ENCODE results near the gene TLL1. TPM values are rescaled to one million over a fixed set of nuclear protein-coding genes. Genes with fewer than 3 reads are reported as not detected.

The TLL1 gene
- total and polyA plus RNA-seq, 2 donors (not counting 3 experiments of a cell fraction or from before 2014, with no cell fraction given): 0.41 to 1.4 TPM

GRCh38 chr4:166064721-166065120, 191.7 kb downstream of the TLL1 start:
- no peak for FAIRE-seq
- intact Hi-C loops (cut with micrococcal nuclease): no loop called here

DNA sequence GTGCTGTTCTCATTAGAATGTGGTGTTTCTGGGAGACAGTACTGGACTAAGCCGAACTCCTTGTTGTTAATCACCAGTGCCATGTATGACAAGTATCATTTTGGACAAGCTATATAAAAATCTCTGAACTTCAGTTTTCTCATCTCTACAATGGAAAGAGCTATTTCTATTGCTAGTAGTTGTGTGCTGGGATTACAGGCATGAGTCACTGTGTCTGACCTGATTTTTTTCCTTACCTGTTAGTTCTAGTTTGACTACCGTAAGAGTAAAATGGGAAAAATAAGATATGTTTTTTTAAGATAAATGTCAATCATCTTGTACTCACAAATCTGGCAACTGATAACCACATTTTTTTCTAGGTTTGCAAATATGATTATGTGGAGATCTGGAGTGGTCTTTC, 192.3 kb downstream of the TLL1 start:
- ChIA-PET CTCF (no interaction called here), POLR2A (interaction anchor here (0.5 kb wide), 1 partner anchor 234 kb away, joined by 3 read pairs; no protein-coding TSS in a partner anchor)
- FAIRE-seq: no peak
- Histone ChIP-seq H3K4me2 (ENCODE audit: insufficient read depth, low read length) (no peak overlapping the region), H4K20me1 (replicated peaks; ENCODE audit: control insufficient read depth, extremely low read depth, insufficient read depth, low read length) (no peaks in the 10 kb centered on the region), H3K27me3 (ENCODE audit: control insufficient read depth in 2 of 2, insufficient read depth in 2 of 2, low read length in 2 of 2) (no peaks in the 10 kb centered on the region), H2AFZ (ENCODE audit: low read depth, low read length) (no peak overlapping the region), H3K36me3 (ENCODE audit: control insufficient read depth in 2 of 2, extremely low read depth in 1 of 2, insufficient read depth in 2 of 2, low read length in 2 of 2) (no peaks in the 10 kb centered on the region), H3K9me3 (replicated peaks; ENCODE audit: control insufficient read depth, insufficient read depth, low read length) (no peaks in the 10 kb centered on the region), H3K27ac (ENCODE audit: insufficient read depth, low read depth, low read length) (no peak overlapping the region), H3K9me1 (replicated peaks; ENCODE audit: control insufficient read depth, extremely low read depth, insufficient read depth, low read length) (no peaks in the 10 kb centered on the region), H3K9ac (replicated peaks; ENCODE audit: extremely low read depth, insufficient read depth, low read length) (no peak overlapping the region), H3K4me3 (replicated peaks in 1 of 3; ENCODE audit: insufficient read depth in 1 of 3, low read depth in 1 of 3, low read length in 3 of 3) (no peak overlapping the region), H3K79me2 (ENCODE audit: control insufficient read depth, insufficient read depth, low read length) (no peaks in the 10 kb centered on the region), H3K4me1 (ENCODE audit: control insufficient read depth, extremely low read depth, insufficient read depth, low read length) (no peaks in the 10 kb centered on the region)
- dilution Hi-C loops (cut with MboI; ENCODE audit: extremely low pct_ligation_motif_present, low sequenced_read_pairs) (no loop called here), intact Hi-C loops (cut with micrococcal nuclease) (no loop called here)
- no TSS peak for BruUV-seq (replicated peaks)
- DNase-seq (ENCODE audit: low read depth, low spot score): no peak
- TF ChIP-seq JUN (IDR thresholded peaks at IDR 0.05; ENCODE audit: borderline replicate concordance, insufficient read depth, insufficient read length, low read depth): no peak
- no peak for TF ChIP-seq MYC (IDR thresholded peaks at IDR 0.05; ENCODE audit: low read depth, low read length)
- TF ChIP-seq POLR2AphosphoS5 (IDR thresholded peaks at IDR 0.05; ENCODE audit: insufficient read depth, low read depth, low read length): no peak
- TF ChIP-seq FOS (IDR thresholded peaks at IDR 0.05; ENCODE audit: borderline replicate concordance, insufficient read depth, low read length): no peak
- no peak for TF ChIP-seq GATA2 (IDR thresholded peaks at IDR 0.05; ENCODE audit: insufficient read depth, insufficient read length, low read depth, low read length)
- TF ChIP-seq EZH2 (IDR thresholded peaks at IDR 0.05; ENCODE audit: borderline replicate concordance, low read depth, low read length, severe bottlenecking): no peak
- TF ChIP-seq CTCF (IDR thresholded peaks at IDR 0.05; ENCODE audit: extremely low read depth in 1 of 2, insufficient read depth in 1 of 2, low read depth in 1 of 2, low read length in 2 of 2): no peak
- no peak for TF ChIP-seq MAX (IDR thresholded peaks at IDR 0.05; ENCODE audit: insufficient read depth, insufficient read length)

More at GRCh38 chr4:166064721-166065120, 191.7 kb downstream of the TLL1 start:
- Histone ChIP-seq H3K27me3 (ENCODE audit: control insufficient read depth in 2 of 2, insufficient read depth in 2 of 2, low read length in 2 of 2) (no peaks in the 10 kb centered on the region), H3K9ac (replicated peaks; ENCODE audit: extremely low read depth, insufficient read depth, low read length) (no peak overlapping the region), H3K36me3 (ENCODE audit: control insufficient read depth in 2 of 2, extremely low read depth in 1 of 2, insufficient read depth in 2 of 2, low read length in 2 of 2) (no peaks in the 10 kb centered on the region), H3K4me3 (replicated peaks in 1 of 3; ENCODE audit: insufficient read depth in 1 of 3, low read depth in 1 of 3, low read length in 3 of 3) (no peak overlapping the region), H3K79me2 (ENCODE audit: control insufficient read depth, insufficient read depth, low read length) (no peaks in the 10 kb centered on the region), H3K4me1 (ENCODE audit: control insufficient read depth, extremely low read depth, insufficient read depth, low read length) (no peaks in the 10 kb centered on the region), H2AFZ (ENCODE audit: low read depth, low read length) (no peak overlapping the region), H3K27ac (ENCODE audit: insufficient read depth, low read depth, low read length) (no peak overlapping the region), H3K4me2 (ENCODE audit: insufficient read depth, low read length) (no peak overlapping the region), H4K20me1 (replicated peaks; ENCODE audit: control insufficient read depth, extremely low read depth, insufficient read depth, low read length) (no peaks in the 10 kb centered on the region), H3K9me3 (replicated peaks; ENCODE audit: control insufficient read depth, insufficient read depth, low read length) (no peaks in the 10 kb centered on the region), H3K9me1 (replicated peaks; ENCODE audit: control insufficient read depth, extremely low read depth, insufficient read depth, low read length) (no peaks in the 10 kb centered on the region)
- BruUV-seq (replicated peaks): no TSS peak
- no peak for TF ChIP-seq FOS (IDR thresholded peaks at IDR 0.05; ENCODE audit: borderline replicate concordance, insufficient read depth, low read length)
- TF ChIP-seq MAX (IDR thresholded peaks at IDR 0.05; ENCODE audit: insufficient read depth, insufficient read length): no peak
- DNase-seq (ENCODE audit: low read depth, low spot score): no peak
- ChIA-PET CTCF (no interaction called here), POLR2A (no interaction called here)
- dilution Hi-C loops (cut with MboI; ENCODE audit: extremely low pct_ligation_motif_present, low sequenced_read_pairs): no loop called here

Data from endothelial cell of umbilical vein (primary cell).